NOMO-1 (cell line): ENCODE results near the gene SLC2A9.
"Not testable (repeated sequence)": the region's sequence is repeated elsewhere in the genome, so short reads cannot be mapped to it uniquely, and the experiment has no call there.

Experiments
- DNase-seq, 2 experiments: peaks; one replicate each; lab custom pipeline; 2025; ENCODE audit not compliant: unreplicated experiment in 2 of 2; lab: John Stamatoyannopoulos, UW

SLC2A9 gene

GRCh38 chr4:9933956-9934355 is 87.3 kb downstream of the SLC2A9 start:
- no peak for DNase-seq

GRCh38 chr4:9933184-9933583 is 88.1 kb downstream of the SLC2A9 start:
- DNase-seq: no peak

- no peak for DNase-seq
Observed at GRCh38 chr4:9932771-9933170, 88.5 kb downstream of the SLC2A9 start.

GRCh38 chr4:9931146-9931545 is 90.2 kb downstream of the SLC2A9 start:
- DNase-seq: no peak

DNA sequence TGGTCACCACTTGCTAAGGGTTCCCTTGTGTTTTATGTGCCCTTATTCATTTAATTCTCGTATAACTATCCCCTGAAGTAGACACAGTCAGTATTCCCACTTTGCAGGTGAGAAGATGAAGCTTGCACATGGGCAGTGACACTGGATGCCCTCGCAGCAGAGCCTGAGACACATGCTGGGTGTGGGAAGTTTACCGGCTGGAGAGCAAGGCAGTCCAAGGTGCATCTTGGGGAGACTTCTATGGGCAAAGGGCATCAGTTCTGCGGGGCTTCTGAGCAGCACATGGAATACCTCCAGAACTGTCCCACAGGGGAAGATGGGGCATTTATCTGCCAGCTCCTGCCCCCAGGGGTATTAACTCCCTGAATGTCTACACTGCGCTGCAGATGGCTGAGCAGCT is 92.2 kb downstream of the SLC2A9 start:
- DNase-seq: no peak

- peak; percentile 21 to 60 for DNase-seq
Observed at GRCh38 chr4:9927341-9928007, 93.8 kb downstream of the SLC2A9 start.

DNA sequence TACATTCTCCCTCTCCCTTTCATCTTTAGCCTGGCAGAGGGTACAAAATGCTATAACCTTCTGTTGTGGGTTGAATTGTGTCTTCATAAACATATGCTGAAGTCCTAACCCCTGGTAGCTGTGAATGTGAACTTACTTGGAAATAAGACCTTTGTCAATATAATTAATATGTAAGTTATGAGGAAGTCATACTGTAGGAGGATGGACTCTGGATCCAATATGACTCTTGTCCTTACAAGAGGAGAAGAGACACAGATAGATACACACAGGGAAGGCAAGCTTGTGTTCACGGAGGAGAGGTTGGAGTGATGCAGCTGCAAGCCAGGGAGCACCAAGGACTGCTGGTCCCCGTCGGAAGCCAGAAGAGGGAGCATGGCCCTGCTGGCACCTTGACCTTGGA is 94.7 kb downstream of the SLC2A9 start:
- no peak for DNase-seq

DNA sequence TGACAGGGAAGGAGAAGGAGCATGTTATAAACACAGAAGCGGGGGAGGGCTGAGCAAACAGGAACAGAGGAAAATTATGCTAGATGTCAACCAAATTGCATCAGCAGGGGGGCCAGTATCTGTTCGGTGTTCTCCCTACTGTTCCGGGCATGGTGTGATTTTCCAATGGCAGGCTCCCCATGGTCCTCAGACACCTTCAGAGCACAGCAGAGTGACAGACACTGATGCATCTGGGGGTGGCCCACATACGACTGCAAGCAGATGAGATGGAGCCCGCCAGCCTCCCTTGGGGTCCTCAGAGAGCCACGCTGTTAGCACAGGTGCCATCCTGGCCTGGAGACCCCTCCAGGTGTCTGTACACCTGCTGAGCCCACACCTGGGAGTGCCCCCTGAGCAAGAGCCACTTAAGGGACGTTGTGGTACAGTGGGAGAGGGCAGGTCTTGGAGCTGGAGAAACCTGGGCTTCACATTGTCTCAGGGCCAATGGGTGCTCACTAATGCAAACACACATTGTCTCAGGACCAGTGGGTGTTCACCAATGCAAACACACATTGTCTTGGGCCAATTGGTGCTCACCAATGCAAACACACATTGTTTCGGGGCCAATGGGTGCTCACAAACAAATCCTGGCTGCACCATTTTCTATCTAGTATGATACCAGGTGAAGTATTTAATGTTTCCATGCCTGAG is 95.4 kb downstream of the SLC2A9 start:
- DNase-seq: no peak

DNA sequence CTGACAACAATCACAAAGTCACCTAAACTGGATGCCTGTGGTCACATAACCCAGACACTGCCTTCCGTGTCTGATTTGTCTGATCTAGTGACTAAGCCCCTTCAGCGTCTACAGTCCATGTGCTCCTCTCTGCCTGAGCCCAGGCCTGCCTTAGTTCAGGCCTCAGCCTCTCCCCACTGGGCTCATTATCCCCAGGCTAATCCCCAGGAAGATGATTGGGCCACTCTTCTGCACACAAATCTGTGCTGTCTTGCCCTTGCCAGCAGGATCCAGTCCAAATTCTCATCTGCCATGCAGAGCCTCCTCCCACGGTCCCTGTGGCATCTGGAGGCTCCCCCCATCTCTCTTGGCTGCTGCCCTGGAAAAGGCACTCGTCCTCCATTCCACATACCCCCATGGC is 96.5 kb downstream of the SLC2A9 start:
- DNase-seq: no peak

DNA sequence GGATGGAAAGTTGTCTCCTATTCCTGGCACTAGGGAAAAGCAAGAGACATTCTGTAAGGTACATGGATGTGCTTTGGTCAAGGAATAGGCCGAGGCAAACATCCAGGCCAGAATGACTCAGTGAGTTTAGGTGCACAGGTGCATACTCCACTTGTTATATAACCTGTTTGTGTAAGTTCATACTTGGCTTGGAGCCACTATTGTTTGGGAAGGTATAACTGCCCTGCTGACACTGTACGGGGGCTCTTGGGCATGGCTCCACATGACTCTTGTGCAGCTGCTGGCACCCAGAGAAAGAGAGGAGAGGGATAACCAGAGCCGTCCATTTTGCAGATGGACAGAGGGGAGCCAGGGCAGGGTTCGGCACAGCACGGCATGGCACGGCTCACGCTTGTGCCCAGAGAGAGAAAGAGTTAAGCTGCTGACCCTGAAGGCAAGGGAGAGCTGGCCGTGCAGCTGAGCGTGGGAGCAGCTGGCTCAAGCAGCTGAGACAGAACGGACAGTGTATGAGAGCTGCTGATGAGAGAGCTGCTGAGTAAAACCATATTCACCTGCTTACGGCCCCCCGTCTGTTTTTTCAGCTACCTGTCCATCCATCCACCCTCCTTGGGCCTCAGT is 98.0 kb downstream of the SLC2A9 start:
- no peak for DNase-seq

DNA sequence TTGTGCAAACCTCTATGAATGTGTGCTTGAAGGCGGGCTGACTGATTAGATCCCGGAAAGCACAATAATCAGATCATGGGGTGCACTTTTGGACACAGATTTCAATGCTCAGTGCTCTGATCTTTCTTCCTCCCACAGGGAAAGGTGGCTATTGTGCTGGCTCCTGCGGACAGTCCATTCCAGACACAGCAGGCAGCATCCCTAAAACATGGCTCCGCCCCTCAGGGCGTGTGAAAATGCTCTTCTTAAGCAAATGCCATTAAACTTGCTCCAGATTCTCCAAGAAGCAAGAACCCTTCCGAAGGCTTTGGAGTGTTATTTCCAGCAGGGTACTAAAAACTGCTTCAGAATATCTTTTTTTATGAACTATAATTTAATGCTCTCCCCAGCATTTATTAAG is 100.0 kb downstream of the SLC2A9 start:
- DNase-seq: no peak

GRCh38 chr4:9920029-9920428 is 101.3 kb downstream of the SLC2A9 start:
- no peak for DNase-seq

DNA sequence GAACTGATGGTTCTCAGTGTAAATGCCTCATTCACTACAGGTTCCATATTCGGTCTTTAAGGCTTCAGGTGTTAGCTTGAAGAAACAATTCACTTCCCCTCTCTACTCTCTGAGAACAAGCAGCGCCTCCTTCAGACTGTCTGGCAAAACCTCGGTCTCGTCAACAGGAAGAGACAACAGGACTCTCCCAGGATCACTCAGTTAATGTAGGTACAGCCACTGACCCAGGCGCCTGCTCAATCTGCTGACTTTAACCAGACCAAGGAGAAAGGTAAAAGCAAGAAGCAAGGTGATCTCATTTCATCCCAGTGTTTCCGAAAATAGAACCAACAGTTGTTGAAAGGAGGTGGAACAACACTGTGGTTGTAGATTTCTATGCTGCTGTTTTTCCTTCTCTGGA is 102.2 kb downstream of the SLC2A9 start:
- no peak for DNase-seq

- DNase-seq: no peak
Observed at GRCh38 chr4:9918484-9918883, 102.8 kb downstream of the SLC2A9 start.

- DNase-seq: no peak
Observed at GRCh38 chr4:9916937-9917336, 104.4 kb downstream of the SLC2A9 start.

DNA sequence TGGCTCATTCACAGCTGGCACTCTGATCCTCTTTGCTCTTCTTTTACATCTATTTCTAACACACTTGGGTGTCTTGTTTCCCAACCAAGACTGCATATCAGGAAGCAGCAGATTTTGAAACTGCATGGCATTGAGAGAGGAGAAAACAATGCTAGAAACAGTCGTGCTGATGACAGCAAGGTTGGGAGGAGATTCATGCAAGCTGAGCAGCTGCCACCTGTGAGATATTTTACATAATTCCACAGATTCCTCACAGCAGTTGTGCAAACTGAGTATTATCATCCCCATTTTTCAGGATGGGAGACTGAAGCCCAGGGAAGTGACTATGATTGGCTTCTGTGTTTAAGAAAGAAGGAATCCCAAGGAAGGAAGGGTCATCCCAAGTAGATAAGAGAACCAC is 105.0 kb downstream of the SLC2A9 start:
- DNase-seq: no peak

GRCh38 chr4:9913846-9914245 is 107.5 kb downstream of the SLC2A9 start:
- DNase-seq: no peak

DNA sequence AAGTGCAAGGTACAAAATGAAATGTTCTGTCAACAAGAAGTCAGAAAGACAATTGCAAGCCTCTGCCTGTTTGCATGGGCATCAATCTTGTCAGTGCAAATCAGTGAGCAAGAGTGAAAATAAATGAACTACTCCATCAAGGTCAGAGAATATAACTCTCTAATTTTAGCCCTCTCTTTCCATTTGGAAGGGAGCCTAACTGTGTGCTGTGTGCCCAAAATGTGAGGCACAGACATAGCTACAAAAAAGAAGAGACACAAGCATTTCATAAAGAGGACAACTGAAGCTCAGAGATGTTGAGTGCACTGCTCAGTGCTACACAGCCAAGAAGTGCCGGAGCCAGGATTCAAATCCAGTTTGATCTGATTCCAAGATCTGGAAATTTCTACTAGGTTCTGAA is 114.3 kb downstream of the SLC2A9 start:
- DNase-seq: no peak

- DNase-seq: no peak
Observed at GRCh38 chr4:9904976-9905587, 116.2 kb downstream of the SLC2A9 start.

DNA sequence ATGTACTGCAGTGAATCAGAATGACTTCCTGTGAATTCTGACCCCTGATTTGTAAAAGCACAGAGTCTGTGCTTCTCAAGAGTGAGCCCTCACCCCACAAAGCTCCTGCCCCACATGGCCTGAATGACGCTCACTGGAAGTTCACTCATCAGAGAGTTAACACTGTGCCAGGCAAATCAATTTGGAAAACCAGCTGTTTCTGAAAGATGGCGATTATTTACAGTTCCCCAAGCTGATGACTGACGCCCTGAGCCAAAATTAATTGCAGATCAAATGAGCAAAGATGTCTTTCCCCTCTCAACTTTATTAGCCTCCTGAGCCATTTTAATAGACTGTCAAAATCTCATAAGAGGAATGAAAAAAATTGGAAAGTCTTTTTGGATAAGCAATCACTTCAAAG is 118.0 kb downstream of the SLC2A9 start:
- no peak for DNase-seq

DNA sequence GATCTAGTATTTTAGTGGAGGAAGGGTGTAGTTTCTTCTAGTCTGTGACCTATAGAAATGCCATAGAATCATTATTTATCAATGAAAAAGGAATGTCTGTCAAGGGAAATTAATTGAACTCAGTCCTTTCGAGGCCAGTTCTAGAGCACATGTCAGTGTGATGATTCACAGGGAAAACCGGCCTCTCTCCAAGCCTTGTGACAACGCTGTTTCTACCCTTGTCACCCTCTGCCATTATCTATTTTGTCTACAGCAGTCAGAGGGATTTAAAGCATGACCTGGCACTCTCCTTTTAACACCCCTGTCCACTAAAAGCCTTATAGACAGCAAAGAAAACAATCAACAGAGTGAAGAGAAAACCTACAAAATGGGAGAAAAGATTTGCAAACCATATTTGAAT is 120.0 kb downstream of the SLC2A9 start:
- DNase-seq: no peak

- not testable (repeated sequence) for DNase-seq
Observed at GRCh38 chr4:9900633-9901032, 120.7 kb downstream of the SLC2A9 start.
